ENCODE measurements around the gene NIP7.

NIP7 gene

GRCh38 chr16:69319826-69320739, 19.5 kb upstream of the NIP7 start:
- TF ChIP-seq POLR2AphosphoS5 (IDR thresholded peaks at IDR 0.05; ENCODE audit: low read depth, low read length) (no peak), FOXP2 (optimal IDR thresholded peaks at IDR 0.05; ENCODE audit: borderline replicate concordance, extremely low read depth, extremely low read length, insufficient read depth) (no peak), SIN3A (IDR thresholded peaks at IDR 0.05; ENCODE audit: borderline replicate concordance, insufficient read depth, low read length) (no peak), TAF1 (IDR thresholded peaks at IDR 0.05; ENCODE audit: borderline replicate concordance, insufficient read depth, low read length) (no peak), REST (IDR thresholded peaks at IDR 0.05; ENCODE audit: insufficient read depth in 1 of 2, low read depth in 2 of 2, low read length in 2 of 2) (no peak)

- TF ChIP-seq REST (IDR thresholded peaks at IDR 0.05; ENCODE audit: insufficient read depth in 1 of 2, low read depth in 2 of 2, low read length in 2 of 2) (no peak), TAF1 (IDR thresholded peaks at IDR 0.05; ENCODE audit: borderline replicate concordance, insufficient read depth, low read length) (no peak), FOXP2 (optimal IDR thresholded peaks at IDR 0.05; ENCODE audit: borderline replicate concordance, extremely low read depth, extremely low read length, insufficient read depth) (no peak), SIN3A (IDR thresholded peaks at IDR 0.05; ENCODE audit: borderline replicate concordance, insufficient read depth, low read length) (no peak), POLR2AphosphoS5 (IDR thresholded peaks at IDR 0.05; ENCODE audit: low read depth, low read length) (no peak)
Observed at GRCh38 chr16:69320740-69321073, 18.9 kb upstream of the NIP7 start.

- no peak for TF ChIP-seq POLR2AphosphoS5 (IDR thresholded peaks at IDR 0.05; ENCODE audit: low read depth, low read length)
- no peak for TF ChIP-seq REST (IDR thresholded peaks at IDR 0.05; ENCODE audit: insufficient read depth in 1 of 2, low read depth in 2 of 2, low read length in 2 of 2)
Observed at GRCh38 chr16:69321080-69321479, 18.5 kb upstream of the NIP7 start.

GRCh38 chr16:69322343-69322742, 17.2 kb upstream of the NIP7 start:
- TF ChIP-seq POLR2AphosphoS5 (IDR thresholded peaks at IDR 0.05; ENCODE audit: low read depth, low read length) (no peak), FOXP2 (optimal IDR thresholded peaks at IDR 0.05; ENCODE audit: borderline replicate concordance, extremely low read depth, extremely low read length, insufficient read depth) (no peak), TAF1 (IDR thresholded peaks at IDR 0.05; ENCODE audit: borderline replicate concordance, insufficient read depth, low read length) (no peak), SIN3A (IDR thresholded peaks at IDR 0.05; ENCODE audit: borderline replicate concordance, insufficient read depth, low read length) (no peak), REST (IDR thresholded peaks at IDR 0.05; ENCODE audit: insufficient read depth in 1 of 2, low read depth in 2 of 2, low read length in 2 of 2) (no peak)

Measured in PFSK-1 (cell line).